HG02642 (cell line): ENCODE results near the gene RSRC1.
A peak's percentile ranks its signal among the peaks of the same experiment; 100 is the strongest.
"Not testable (repeated sequence)": the region's sequence is repeated elsewhere in the genome, so short reads cannot be mapped to it uniquely, and the experiment has no call there.

Experiments
- ATAC-seq: cut with Tn5 transposase; IDR thresholded peaks from one replicate; pipeline ENCODE4 v1.9.1; 2021; ENCODE audit warnings: mild to moderate bottlenecking; ENCODE audit not compliant: unreplicated experiment, poor library complexity

RSRC1 gene

DNA sequence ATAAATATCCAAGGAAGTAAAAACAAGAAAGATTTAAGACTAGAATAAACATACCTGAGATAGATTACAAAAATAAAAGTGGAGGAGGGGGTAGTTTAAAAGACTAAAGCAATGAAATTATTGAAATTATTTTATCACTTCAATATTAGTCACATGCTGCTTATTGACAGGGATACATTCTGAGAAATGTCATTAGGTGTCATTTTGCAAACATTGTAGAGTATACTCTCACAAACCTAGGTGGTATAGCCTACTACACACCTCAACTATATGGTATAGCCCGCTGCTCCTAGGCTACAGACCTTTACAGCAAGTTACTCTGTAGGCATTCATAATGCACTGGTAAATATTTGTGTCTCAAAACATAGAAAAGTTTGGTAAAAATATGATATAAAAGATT lies 384.0 kb downstream of the RSRC1 start:
- no peak for ATAC-seq

DNA sequence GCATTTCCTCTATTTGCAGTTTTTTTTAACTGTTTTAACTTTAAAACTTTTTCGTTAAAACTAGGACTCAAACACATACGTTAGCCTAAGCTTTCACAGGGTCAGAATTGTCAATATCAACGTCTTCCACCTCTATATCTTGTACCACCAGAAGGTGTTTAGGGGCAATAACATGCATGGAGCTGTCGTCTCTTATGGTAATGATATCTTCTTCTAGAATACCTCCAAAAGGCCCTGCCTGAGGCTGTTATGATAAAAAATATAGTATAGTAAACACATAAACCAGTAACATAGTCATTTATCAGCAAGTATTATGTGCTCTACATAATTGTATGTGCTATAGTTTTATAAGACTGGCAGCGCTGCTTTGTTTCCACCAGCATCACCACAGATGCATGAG lies 384.8 kb downstream of the RSRC1 start:
- no peak for ATAC-seq

DNA sequence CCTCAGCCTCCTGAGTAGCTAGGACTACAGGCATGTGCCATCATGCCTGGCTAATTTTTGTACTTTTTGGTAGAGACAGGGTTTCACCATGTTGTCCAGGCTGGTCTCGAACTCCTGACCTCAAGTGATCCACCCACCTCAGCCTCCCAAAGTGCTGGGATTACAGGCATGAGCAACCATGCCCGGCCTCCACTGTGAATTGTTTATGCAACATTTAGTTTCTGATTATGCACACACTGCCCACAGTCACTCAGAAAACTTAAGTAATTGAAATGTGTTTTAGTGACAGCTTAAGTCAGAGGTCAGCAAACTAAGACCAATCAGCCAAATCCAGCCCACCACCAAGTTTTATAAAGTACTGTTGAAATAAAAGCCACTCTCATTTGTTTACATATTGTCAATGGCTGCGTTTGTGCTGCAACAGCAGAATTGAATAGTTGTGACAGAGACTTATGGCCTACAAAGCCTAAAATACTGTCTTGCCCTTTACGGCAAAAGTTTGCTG lies 385.6 kb downstream of the RSRC1 start:
- ATAC-seq: not testable (repeated sequence)

DNA sequence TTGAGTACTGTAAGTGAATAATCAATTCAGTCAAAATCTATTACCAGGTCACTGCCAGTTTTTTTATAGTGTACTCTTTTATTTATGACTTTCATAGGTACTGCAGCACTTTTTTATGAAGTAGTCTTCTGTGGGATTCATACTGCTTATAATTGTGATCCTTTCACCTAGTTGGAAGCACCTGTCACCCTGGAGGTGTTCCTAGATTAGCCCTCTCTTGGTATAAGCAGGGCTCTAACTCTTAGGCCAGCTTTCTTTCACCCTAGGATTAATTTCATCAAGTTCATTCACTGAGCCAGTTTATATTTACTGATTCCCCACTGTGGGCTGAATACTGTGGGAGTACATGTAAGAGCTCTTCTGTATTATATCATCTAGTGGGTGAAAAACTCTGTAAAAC lies 395.2 kb downstream of the RSRC1 start:
- no peak for ATAC-seq

DNA sequence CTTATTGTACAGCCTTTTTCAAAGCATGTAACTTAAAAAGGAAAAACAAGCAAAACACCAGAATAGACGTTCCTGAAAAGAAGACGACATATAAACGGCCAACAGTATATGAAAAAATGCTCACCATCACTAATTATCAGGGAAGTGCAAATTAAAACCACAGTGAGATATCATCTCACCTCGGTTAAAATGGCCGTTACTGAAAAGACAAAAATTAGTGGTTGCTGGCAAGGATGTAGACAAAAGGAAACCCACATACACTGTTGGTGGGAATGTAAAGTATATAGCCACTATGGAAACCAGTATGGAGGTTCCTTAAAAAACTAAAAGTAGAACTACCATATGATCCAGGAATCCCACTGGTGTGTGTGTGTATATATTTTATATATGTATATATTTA lies 396.6 kb downstream of the RSRC1 start:
- ATAC-seq: no peak

DNA sequence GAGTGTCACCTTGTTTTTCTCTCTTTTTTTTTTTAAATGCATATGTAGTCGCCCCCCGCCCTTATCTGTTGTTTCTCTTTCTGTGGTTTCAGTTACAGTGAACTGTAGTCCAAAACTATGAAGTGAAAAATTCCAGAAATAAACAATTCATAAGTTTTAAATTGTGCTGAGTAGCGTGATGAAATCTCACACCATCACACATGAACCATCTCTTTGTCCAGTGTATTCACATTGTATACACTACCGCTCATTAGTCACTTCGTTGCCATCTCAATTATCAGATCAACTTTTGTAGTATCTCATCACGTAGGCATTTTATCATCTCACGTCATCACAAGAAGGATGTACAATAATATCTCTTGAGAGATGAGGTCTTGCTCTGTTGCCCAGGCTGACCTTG lies 398.6 kb downstream of the RSRC1 start:
- no peak for ATAC-seq

DNA sequence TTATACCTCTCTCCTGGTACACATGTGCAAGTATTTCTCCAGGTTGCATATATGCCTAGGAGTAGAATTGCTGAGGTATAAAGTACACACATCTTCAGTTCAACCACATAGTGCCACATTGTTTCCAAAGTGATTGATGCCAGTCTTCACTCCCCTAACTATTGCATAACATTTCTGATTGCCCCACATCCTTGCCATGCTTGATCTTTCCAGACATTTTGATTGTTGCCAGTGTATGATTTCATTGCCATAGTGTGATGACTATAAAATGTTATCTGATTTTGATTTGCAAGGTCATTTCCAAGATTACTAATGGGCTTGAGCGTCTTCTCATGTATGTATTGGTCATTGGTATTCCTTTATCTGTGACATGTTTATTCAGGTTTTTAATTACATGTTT lies 400.0 kb downstream of the RSRC1 start:
- ATAC-seq: no peak

DNA sequence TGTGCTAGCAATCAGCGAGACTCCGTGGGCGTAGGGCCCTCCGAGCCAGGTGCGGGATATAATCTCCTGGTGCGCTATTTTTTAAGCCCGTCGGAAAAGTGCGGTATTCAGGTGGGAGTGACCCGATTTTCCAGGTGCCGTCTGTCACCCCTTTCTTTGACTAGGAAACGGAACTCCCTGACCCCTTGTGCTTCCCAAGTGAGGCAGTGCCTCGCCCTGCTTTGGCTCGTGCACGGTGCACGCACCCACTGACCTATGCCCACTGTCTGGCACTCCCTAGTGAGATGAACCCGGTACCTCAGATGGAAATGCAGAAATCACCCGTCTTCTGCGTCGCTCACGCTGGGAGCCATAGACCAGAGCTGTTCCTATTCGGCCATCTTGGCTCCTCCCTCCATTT lies 406.8 kb downstream of the RSRC1 start:
- not testable (repeated sequence) for ATAC-seq

DNA sequence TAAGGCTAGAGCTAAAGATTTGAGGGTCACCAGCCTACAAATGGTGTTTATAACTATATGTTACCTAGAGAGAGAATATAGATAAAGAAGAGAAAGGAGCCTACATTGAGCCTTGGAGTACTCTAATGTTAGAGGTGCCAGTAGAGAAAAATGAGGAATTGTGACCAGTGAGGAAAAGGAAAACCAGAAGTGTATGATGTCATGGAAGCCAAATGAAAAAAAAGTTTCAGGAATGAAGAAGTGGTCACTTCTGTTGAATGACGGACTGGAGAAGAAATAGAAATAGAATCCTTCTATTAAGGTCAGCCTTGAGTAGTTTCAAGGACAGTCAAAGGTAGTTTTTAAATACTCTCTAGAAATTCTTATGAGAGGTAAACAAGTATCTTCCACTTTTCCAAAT lies 409.9 kb downstream of the RSRC1 start:
- no peak for ATAC-seq

DNA sequence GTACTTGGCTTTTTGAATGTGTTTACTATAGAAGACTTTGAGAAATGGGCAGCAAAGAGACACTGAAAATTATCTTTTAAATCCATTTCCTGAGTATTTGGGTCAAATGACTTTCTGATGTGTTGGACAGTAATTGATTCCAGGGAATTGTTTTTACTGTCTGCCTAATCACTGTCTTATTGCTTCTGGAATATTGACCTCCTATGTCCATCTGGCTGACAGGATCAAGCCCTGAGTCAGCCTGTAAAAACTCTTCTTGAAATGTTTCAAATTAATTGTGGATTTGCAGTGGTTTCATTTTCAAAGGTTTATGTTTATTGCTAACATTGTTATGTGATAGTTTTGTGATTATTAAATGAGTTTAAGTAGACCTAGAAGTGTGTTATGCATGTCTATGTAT lies 410.5 kb downstream of the RSRC1 start:
- ATAC-seq: no peak

DNA sequence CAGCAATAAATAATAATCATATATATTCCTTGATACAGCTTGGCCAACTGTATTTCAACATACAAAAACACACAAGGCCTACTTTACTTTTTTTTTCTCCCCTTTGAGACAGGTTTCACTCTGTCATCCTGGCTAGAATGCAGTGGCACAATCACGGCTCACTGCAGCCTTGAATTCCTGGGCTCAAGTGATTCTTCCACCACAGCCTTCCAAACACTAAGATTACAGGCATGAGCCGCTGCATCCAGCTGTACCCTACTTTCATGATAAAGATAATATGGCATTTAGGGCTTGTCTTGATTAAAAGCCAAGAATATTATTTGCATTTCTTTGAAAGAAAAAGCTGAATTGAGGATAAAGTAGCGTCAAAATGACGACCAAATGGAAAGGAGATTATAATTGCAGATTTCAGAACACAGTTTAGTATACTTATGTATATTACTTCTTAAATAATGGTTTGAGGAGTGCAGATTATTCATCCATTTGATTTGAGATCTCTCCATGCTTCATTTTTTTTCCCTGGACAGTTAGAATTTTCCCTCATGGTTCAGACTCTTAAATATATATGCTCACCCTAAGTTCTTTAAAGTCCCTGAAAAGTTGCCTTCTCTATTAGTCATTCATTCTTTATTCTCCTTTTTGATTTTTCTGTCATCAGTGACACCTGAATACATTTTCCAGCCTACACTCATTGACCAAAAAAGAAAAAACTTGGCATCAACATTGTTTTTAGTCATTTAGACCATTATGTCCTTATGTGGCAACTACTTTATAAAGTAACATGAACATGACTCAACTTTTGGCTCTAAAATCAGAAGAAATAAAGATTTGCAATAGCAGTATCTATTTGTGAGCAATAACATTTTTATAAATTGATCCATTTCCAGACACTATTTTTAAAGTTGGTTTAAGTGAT lies 412.6 kb downstream of the RSRC1 start:
- no peak for ATAC-seq

DNA sequence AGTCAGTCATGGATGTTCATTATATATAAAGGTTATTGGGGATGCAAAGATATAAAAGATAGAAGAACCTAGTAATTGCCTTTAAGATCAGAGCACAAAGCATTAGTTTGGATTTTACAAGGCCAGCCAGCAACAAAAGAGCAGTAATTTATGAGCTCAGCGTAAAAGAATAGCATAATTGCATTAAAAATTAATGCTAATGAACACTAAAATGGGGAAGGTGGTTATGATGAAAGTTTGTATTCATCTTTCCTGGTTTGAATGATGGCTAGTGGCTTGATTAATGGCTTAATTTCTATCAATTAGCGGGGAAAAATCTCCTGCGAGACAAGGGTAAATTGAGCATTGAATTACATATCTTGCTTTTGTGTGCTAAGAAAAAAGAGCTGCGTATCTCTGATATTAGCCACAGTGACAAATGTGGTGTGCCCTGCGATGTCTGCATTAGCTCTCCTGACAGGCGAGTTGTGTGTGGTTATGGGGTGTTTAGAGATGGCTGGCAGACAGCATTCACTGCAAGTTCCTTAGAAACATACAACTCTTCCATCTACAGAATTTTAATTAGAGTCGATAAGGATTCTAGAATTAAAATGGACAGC lies 418.3 kb downstream of the RSRC1 start:
- no peak for ATAC-seq

DNA sequence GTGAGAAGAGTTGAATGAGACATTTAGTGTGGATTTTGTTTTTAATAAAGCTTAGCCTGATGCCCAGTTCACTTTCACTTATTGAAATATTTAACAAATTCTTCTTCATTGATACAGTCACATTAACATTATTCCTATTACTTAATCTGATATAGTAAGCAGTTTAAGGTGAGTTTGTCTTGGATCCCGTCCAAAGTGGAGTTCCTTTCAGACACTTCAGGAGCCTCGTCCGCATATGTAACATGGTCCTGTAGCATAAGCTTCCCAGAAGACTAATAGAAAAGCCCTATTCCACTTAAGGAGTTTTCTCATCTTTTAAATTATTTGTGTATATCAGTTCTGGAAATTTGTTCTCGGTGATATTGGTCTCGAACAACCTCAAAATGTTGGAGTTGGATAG lies 421.4 kb downstream of the RSRC1 start:
- ATAC-seq: no peak

DNA sequence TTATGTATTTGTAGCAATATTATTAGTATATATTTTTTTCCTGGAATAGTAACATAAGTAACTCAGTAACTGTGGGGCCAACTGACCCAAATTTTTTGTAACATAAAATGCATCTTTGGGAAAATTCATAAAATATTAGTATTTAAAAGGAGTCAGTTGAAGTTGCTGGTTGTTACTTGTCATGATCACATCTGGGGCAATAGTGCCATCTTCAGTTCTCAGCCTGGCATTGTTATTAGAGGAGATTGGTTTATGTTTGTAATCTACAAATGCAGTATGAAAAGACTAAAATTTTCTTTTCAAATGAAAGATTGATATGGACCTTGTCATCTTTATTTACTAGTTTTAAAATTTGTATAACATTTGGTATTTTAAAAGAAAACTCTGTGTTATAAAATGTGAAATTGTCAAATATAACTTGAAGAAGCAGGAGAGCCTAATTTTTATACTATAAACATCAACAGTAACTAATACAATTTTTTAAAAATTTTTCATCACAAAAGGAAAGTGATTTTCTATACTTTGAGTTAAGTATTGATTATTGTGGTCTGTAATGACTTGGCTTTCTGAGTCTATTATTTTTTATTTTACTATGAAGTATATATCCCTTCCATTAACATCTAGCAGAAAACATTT lies 422.3 kb downstream of the RSRC1 start:
- no peak for ATAC-seq

DNA sequence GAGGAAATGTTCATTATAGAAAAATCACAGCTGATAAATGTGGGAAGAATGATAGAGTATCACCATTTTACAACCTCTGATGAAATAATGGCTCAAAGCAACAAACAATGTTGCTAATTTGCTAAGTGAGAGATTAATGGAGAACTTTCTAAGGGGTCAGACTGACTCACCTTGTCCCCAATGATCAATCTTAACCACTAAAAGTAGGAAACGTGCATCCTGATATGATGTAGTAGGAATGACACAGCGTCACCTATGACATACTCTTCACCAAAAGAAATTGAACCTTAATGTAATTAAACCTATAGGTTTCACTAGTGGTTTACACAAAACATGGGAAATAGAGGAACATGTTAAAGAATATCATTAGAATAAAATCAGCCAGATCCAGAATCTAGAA lies 426.0 kb downstream of the RSRC1 start:
- ATAC-seq: no peak

DNA sequence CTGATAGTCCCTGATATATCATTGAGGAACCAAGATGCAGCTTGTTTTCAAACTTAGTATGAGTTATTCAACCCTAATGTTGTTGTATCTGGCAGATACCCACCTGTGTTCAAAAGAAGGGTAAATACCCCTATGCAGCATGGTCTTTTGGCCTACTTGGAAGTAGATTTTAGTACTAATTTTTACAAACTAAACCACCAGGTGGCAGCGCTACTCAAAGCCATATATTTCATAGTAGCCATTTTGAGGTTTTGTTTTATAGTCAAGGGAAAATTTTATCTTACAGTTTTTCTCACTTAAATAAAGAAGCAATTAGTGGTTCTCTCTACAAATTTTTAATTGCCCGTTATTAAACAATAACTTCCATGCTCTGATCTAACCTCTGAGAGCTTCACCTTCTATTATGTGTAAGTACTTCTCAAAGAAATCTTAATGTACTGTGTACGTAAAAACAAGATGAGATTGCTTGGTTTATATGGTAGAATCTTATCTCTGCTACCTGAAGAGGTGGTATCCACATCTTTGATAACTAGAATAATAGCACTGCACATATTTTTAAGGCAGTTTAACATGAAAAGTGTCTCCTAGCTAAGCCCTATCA lies 429.6 kb downstream of the RSRC1 start:
- ATAC-seq: peak; percentile 69

DNA sequence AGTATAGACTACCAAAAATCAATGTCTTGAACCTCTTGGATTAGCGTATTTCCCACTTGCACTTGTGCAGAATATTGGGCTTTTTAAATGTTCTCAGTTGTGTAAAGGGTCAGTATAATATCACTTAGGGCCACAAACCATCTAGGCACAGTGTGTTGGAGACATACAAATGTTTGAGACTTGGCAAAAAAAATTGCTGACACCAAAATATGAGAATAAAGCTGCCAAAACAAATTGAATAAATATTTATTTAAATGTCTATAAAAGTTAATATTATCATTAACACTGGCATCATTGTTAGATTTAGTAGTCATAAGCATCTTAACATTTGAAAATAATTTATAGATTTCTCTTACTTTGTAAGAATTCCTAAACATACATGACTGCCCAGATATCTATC lies 430.2 kb downstream of the RSRC1 start:
- ATAC-seq: no peak

DNA sequence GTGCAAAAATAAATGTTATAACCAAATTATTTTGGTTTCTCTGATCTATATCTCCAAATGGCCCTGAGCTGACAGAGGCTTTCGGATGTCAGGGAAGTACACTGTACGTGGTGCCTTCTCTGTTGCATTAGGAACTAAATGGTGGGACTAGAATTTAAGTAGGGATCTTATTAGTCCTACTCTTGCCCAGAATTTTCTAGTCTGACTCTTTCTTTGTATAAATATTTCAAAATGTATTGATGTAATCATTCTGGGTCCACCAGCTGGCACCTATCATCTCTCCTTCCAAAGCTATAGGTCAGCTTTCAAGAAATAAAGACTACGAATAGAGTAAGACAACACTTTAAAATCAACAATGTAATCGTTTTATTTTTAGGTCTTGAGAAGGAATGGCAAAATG lies 438.8 kb downstream of the RSRC1 start:
- ATAC-seq: no peak

DNA sequence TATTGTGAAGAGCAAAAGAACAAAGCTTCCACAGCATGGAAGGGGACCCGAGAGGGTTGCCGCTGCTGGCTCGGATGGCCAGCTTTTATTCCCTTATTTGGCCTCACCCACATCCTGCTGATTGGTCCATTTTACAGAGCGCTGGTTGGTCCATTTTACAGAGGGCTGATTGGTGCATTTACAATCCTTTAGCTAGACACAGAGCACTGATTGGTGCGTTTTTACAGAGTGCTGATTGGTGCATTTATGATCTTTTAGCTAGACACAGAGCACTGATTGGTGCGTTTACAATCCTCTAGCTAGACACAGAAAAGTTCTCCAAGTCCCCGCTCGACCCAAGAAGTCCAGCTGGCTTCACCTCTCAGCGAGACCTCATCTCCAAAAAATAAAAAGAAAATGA lies 440.0 kb downstream of the RSRC1 start:
- ATAC-seq: not testable (repeated sequence)

DNA sequence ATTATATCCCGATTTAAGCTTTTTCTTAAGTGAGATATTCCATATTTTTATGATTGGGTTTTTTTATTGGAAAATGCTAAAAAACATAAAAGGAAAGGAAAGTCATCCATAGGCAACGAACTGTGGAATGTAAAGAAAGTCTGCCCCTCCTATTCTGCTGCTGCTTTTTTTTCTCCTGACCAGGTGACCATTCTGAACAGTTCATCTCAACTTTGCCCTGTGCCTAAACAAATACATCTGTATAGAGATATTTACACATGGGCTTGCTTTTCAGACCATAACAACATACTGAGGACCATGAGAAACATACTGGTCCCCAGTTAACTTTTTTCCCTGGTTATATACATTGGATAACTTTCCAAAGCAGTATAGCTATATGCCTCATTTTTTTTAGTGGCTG lies 442.2 kb downstream of the RSRC1 start:
- ATAC-seq: no peak

DNA sequence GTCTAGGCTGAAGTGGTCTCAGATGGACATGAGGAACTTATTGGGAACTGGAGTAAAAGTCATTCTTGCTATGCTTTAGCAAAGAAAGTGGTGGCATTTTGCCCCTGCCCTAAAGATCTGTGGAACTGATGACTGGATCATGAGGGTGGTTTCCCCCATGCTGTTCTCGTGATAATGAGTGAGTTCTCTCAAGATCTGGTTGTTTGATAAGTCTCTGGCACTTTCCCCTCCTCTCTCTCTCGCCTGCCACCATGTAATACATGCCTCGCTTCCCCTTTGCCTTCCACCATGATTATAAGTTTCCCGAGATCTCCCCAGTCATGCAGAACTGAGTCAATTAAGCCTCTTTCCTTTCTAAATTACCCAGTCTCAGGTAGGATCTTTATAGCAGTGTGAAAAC lies 449.6 kb downstream of the RSRC1 start:
- no peak for ATAC-seq
